Neural crest cell (in vitro differentiated cells): ENCODE results near the gene PVR. TPM values are rescaled to one million over a fixed set of nuclear protein-coding genes. Genes with fewer than 3 reads are reported as not detected.
A peak's percentile ranks its signal among the peaks of the same experiment; 100 is the strongest.

Source experiments
- DNase-seq: peaks from one replicate; pipeline ENCODE4 v3.0.0; 2021; ENCODE audit warnings: low read depth, mixed read lengths, low spot score
- H3K27ac Mint-ChIP-seq: one replicate; pipeline ENCODE4 v1.8.0; 2021; ENCODE audit warnings: mild to moderate bottlenecking, mixed read lengths; ENCODE audit not compliant: unreplicated experiment
- H3K27me3 Mint-ChIP-seq: 2 replicates; pipeline ENCODE4 v1.8.0; 2021; ENCODE audit warnings: low read depth, mild to moderate bottlenecking, mixed read lengths
- H3K36me3 Mint-ChIP-seq: 2 replicates; pipeline ENCODE4 v1.8.0; 2021; ENCODE audit warnings: low read depth, mild to moderate bottlenecking, mixed read lengths
- H3K4me1 Mint-ChIP-seq: 2 replicates; pipeline ENCODE4 v1.8.0; 2021; ENCODE audit warnings: mixed read lengths
- H3K4me3 Mint-ChIP-seq: one replicate; pipeline ENCODE4 v1.8.0; 2021; ENCODE audit warnings: mild to moderate bottlenecking, mixed read lengths
- H3K9me3 Mint-ChIP-seq: 2 replicates; pipeline ENCODE4 v1.8.0; 2021; ENCODE audit warnings: mixed read lengths
- total RNA-seq: library from RNA; stranded (reverse); gene quantifications from 2 replicates; pipeline ENCODE4 v1.2.1, GENCODE V29; 2021
- TF ChIP-seq, protein P1 (sequence below): fragments of 200-600 bp; sonication (generic); conservative IDR thresholded peaks from 2 replicates; pipeline ENCODE4 v1.5.0; 2021; ENCODE audit warnings: antibody characterized with exemption, mild to moderate bottlenecking

Gene PVR
- total RNA-seq, 1 donor from 2014 or later: 20.4 TPM

DNA sequence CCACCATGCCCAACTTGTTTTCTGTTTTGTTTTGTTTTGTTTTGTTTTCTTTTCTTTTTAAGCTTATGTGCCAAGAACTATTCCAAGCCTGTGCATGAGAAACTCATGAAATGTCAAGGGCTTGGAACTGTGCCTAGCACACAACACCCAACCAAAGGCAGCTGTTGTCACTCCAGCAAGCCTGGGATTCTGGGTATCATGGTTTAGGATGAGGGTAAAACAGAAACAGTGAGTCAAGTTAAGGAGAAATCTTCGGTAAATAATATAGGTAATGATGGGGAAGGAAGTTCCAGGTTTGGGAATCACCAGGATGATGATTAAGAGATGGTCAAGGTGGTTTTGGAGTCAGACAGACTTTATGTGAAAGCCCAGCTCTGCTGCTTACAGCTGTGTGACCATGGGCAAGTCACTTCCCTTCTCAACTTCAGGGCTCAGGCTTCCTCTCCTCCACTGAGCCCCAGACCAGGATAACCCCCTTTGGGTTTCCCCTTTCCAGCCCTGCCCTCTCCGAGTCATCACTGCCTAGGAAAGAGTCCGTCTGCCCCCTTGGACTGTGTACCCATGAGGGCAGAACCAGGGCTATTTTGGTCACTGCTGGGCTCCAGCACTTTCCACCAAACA, 5.0 kb downstream of the PVR start:
- Mint-ChIP-seq H3K27me3 (no peaks in the 10 kb centered on the region), H3K4me1 (peaks cover 4% of the 10 kb centered on the region), H3K4me3 (no peak overlapping the region), H3K9me3 (no peaks in the 10 kb centered on the region), H3K36me3 (peaks cover 7% of the 10 kb centered on the region), H3K27ac (no peak overlapping the region)
- TF ChIP-seq, protein P1, sequence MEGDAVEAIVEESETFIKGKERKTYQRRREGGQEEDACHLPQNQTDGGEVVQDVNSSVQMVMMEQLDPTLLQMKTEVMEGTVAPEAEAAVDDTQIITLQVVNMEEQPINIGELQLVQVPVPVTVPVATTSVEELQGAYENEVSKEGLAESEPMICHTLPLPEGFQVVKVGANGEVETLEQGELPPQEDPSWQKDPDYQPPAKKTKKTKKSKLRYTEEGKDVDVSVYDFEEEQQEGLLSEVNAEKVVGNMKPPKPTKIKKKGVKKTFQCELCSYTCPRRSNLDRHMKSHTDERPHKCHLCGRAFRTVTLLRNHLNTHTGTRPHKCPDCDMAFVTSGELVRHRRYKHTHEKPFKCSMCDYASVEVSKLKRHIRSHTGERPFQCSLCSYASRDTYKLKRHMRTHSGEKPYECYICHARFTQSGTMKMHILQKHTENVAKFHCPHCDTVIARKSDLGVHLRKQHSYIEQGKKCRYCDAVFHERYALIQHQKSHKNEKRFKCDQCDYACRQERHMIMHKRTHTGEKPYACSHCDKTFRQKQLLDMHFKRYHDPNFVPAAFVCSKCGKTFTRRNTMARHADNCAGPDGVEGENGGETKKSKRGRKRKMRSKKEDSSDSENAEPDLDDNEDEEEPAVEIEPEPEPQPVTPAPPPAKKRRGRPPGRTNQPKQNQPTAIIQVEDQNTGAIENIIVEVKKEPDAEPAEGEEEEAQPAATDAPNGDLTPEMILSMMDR: no peak
- no peak for DNase-seq

- H3K9me3 Mint-ChIP-seq: no peaks in the 10 kb centered on the region
- H3K27ac Mint-ChIP-seq: no peak overlapping the region
- DNase-seq: no peak
- H3K36me3 Mint-ChIP-seq: peaks cover 9% of the 10 kb centered on the region
- H3K4me3 Mint-ChIP-seq: no peak overlapping the region
- peaks cover 4% of the 10 kb centered on the region for H3K4me1 Mint-ChIP-seq
- TF ChIP-seq, protein P1: no peak
- no peaks in the 10 kb centered on the region for H3K27me3 Mint-ChIP-seq
Observed at GRCh38 chr19:44649578-44650145, 6.0 kb downstream of the PVR start.

GRCh38 chr19:44653343-44653742, 9.6 kb downstream of the PVR start:
- TF ChIP-seq, protein P1: no peak
- DNase-seq: no peak
- peaks cover 20% of the 10 kb centered on the region for H3K36me3 Mint-ChIP-seq

DNA sequence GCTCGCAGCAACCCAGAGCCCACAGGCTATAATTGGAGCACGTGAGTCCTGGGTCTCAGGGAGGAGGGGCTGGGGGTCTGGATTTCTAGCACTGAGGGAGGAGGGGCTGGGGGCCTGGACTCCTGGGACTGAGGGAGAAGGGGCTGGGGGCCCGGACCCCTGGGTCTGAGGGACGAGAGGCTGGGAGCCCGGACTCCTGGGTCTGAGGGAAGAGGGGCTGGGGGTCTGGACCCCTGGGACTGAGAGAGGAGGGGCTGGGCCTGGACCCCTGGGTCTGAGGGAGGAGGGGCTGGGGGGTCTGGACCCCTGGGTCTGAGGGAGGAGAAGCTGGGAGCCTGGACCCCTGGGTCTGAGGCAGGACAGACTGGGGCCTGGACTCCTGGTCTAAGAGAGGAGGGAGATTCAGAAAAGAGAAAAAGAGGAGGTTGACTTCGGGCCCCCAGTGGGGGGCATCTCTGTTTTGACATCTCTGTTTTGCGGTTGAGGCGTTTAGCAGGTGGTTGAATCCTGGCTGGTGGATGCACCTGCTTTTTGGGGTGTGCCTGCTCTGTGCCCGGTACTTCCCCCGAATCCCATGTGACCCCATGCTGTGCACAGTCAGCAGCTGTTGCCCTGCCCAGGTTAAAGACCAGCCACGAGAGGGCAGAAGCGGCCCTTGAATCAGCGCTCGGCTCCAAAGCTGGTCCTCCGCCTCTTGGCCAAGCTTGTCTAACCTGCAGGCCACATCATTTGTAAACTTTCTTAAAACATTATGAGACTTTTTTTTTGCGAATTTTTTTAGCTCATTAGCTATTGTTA, 10.5 kb downstream of the PVR start:
- Mint-ChIP-seq H3K27me3 (no peaks in the 10 kb centered on the region), H3K4me3 (no peak overlapping the region), H3K27ac (no peak overlapping the region), H3K4me1 (peaks cover 4% of the 10 kb centered on the region), H3K36me3 (peaks cover 23% of the 10 kb centered on the region), H3K9me3 (no peaks in the 10 kb centered on the region)
- TF ChIP-seq, protein P1: peak; percentile 63
- DNase-seq: peak; percentile 19

More at GRCh38 chr19:44653343-44653742, 9.6 kb downstream of the PVR start:
- peaks cover 4% of the 10 kb centered on the region for H3K4me1 Mint-ChIP-seq
- no peaks in the 10 kb centered on the region for H3K27me3 Mint-ChIP-seq
- H3K4me3 Mint-ChIP-seq: no peak overlapping the region
- no peaks in the 10 kb centered on the region for H3K9me3 Mint-ChIP-seq
- H3K27ac Mint-ChIP-seq: no peak overlapping the region

GRCh38 chr19:44657211-44657921, 13.7 kb downstream of the PVR start:
- DNase-seq: peak; percentile 79
- Mint-ChIP-seq H3K4me3 (no peak overlapping the region), H3K9me3 (no peaks in the 10 kb centered on the region), H3K27ac (peak overlapping the region; percentile 9), H3K4me1 (peaks cover 4% of the 10 kb centered on the region), H3K27me3 (no peaks in the 10 kb centered on the region), H3K36me3 (peaks cover 17% of the 10 kb centered on the region)
- TF ChIP-seq, protein P1: peak; percentile 85
